22Rv1 (cell line): ENCODE data around the gene CCT7.

ENCODE experiments used
- H3K27ac ChIP-seq: fragments of 450-650 bp; 2 replicates; pipeline ENCODE4 v1.5.1; 2017
- CTCF ChIP-seq: fragments of 450-650 bp; IDR thresholded peaks from 2 replicates; pipeline ENCODE4 v1.5.1; 2017; ENCODE audit warnings: mild to moderate bottlenecking
- ZFX ChIP-seq: fragments of 450-650 bp; IDR thresholded peaks from 2 replicates; pipeline ENCODE4 v1.6.1; 2017; ENCODE audit warnings: antibody characterized with exemption, borderline replicate concordance

The CCT7 gene

DNA sequence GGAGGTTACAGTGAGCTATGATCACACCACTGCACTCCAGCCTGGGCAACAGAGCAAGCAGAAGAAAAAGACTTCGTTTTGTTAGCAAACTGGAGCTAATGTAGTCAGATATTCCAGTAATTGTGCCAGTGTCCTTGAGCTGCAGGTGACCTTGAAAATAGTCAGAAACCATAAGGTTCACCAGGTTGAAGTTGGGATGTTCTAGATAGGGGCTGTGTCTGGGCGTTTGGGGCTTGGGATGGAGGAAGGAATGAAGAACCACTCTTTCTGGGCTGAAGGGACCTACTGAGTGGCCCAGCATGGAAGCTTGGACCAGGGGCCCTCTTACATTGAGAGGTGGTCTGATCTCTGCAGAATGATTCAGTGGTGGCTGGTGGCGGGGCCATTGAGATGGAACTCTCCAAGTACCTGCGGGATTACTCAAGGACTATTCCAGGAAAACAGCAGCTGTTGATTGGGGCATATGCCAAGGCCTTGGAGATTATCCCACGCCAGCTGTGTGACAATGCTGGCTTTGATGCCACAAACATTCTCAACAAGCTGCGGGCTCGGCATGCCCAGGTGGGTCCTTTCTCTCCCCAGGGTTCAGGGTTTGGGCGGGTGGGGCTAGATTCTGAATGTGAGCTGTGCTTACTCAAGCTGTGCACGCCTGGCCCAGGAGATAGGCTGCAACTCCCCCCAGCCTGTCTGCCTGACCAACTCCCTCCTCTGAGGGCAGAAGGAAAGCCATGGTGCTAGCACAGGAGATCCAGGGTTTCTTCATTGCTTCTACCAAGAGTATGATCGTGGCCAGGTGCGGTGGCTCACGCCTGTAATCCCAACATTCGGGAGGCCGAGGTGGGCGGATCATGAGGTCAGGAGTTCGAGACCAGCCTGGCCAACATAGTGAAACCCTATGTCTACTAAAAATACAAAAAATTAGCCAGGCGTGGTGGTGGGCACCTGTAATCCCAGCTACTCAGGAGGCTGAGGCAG is 17.1 kb downstream of the CCT7 start:
- no peak overlapping the region for H3K27ac ChIP-seq
- no peak for TF ChIP-seq ZFX
- no peak for TF ChIP-seq CTCF

- TF ChIP-seq CTCF (no peak), ZFX (no peak)
- peak overlapping the region; percentile 65; the same call in 1 of the 2 replicates for H3K27ac ChIP-seq
Observed at GRCh38 chr2:73252238-73253027, 18.3 kb downstream of the CCT7 start.

DNA sequence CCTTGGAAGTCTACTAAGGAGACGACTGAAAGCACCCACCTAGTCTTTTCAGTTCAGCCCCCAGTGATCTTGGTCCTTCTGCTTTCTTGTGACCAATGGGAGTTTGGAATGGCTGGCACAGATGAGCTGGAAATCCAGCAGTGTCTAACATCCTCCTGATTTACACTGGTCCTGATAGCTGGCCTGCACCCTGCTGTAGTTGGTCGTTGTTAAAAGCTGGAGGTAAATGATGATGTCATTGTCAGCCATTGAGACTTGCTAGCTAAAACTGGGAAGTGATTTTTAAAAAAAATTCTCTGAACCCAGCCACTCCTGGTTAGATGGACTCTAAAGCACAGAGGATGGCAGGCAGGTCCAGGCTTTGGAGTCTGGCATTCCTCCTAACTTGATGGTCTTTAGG is 19.3 kb downstream of the CCT7 start:
- TF ChIP-seq CTCF (no peak), ZFX (no peak)
- peak overlapping the region; percentile 65 for H3K27ac ChIP-seq

GRCh38 chr2:73253901-73254300 is 19.8 kb downstream of the CCT7 start:
- peak overlapping the region; percentile 65 for H3K27ac ChIP-seq
- no peak for TF ChIP-seq CTCF
- TF ChIP-seq ZFX: no peak

GRCh38 chr2:73254343-73255006 is 20.4 kb downstream of the CCT7 start:
- H3K27ac ChIP-seq: peak overlapping the region; percentile 65
- TF ChIP-seq ZFX: no peak
- TF ChIP-seq CTCF: no peak

DNA sequence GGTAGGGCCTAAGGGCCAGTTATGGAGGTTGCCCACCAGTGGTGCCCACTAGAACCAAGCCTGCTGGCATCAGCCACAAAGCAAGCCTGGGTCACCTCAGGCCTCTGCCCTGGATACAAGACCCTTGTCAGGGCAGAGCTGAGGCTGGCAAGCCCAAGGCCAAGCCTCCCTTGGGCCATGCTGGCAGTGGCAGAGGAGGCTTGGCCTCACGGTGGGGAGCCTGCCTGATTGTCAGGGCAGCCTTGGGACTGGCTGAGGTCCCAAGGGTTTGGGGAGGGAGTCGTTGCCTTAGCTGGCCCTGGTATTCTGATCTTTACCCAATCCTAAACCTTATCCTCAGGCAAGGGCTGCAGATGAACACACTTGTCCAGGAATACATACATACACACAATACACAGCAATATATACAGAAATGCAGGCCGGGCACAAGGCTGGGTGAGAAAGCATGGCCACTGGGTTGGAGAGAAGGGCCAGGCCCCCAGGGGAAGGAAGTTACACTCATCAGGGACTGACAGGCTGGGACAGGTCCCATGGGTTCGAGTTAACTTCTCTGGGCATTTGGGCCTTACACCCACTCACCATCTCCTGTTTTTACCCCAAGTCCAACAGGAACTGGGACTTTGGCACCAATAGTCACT is 21.0 kb downstream of the CCT7 start:
- peak overlapping the region; percentile 65 for H3K27ac ChIP-seq
- TF ChIP-seq CTCF (no peak), ZFX (no peak)
